WTC11 (cell line): ENCODE measurements around the gene SWT1. TPM values are rescaled to one million over a fixed set of nuclear protein-coding genes. Genes with fewer than 3 reads are reported as not detected.
A peak's percentile ranks its signal among the peaks of the same experiment; 100 is the strongest.

Experiments
- ATAC-seq: fragments of 200-7000 bp; cut with Tn5 transposase; 2 replicates; pipeline ENCODE4 v1.10.0; 2021; ENCODE audit warnings: mild to moderate bottlenecking, moderate library complexity
- CTCF ChIA-PET: fragments of 300-600 bp; sonication (Branson Sonifier 250); formaldehyde crosslinking; loops from one replicate; lab custom pipeline; 2021; ENCODE audit warnings: antibody characterized with exemption; lab: Charles Lee
- POLR2A ChIA-PET: fragments of 350-600 bp; sonication (Branson Sonifier 250); formaldehyde crosslinking; loops from one replicate; lab custom pipeline; 2021; ENCODE audit warnings: antibody characterized with exemption; lab: Charles Lee
- DNase-seq: peaks from one replicate; pipeline ENCODE4 v3.0.0; 2021; ENCODE audit warnings: low spot score
- H3K27ac Mint-ChIP-seq: 2 replicates; pipeline ENCODE4 v1.8.0; 2021; ENCODE audit warnings: mixed read lengths
- H3K27me3 Mint-ChIP-seq: 2 replicates; pipeline ENCODE4 v1.8.0; 2021; ENCODE audit warnings: low read depth, mild to moderate bottlenecking, moderate library complexity, mixed read lengths
- H3K36me3 Mint-ChIP-seq: 2 replicates; pipeline ENCODE4 v1.8.0; 2021; ENCODE audit warnings: mixed read lengths
- H3K4me1 Mint-ChIP-seq: 2 replicates; pipeline ENCODE4 v1.8.0; 2022; ENCODE audit warnings: mixed read lengths
- H3K4me3 Mint-ChIP-seq: 2 replicates; pipeline ENCODE4 v1.8.0; 2021; ENCODE audit warnings: mild to moderate bottlenecking, moderate library complexity, mixed read lengths
- H3K9me3 Mint-ChIP-seq: 2 replicates; pipeline ENCODE4 v1.8.0; 2021; ENCODE audit warnings: mixed read lengths
- AR ChIP-seq: fragments of 250-450 bp; sonication (Bioruptor Pico); IDR thresholded peaks from 2 replicates; pipeline ENCODE4 v1.9.0; 2021; ENCODE audit warnings: mild to moderate bottlenecking
- CREB1 ChIP-seq: sonication (generic); formaldehyde crosslinking; IDR thresholded peaks from 2 replicates; pipeline ENCODE4 v1.8.0; 2023; ENCODE audit warnings: mild to moderate bottlenecking, missing genetic modification reagents
- EMX1 ChIP-seq: fragments of 250-450 bp; sonication (Bioruptor Pico); IDR thresholded peaks from 2 replicates; pipeline ENCODE4 v1.8.0; 2021; ENCODE audit warnings: mild to moderate bottlenecking
- NR2C2 ChIP-seq: sonication (generic); formaldehyde crosslinking; IDR thresholded peaks from 2 replicates; pipeline ENCODE4 v1.8.0; 2022; ENCODE audit warnings: mild to moderate bottlenecking, missing genetic modification reagents
- ZNF219 ChIP-seq: sonication (generic); formaldehyde crosslinking; IDR thresholded peaks from 2 replicates; pipeline ENCODE4 v1.8.0; 2023; ENCODE audit warnings: missing genetic modification reagents, mild to moderate bottlenecking, borderline replicate concordance
- ZNF416 ChIP-seq: fragments of 250-450 bp; sonication (Bioruptor Pico); IDR thresholded peaks from 2 replicates; pipeline ENCODE4 v1.9.0; 2021; ENCODE audit warnings: mild to moderate bottlenecking, inconsistent platforms
- ZNF423 ChIP-seq: fragments of 250-450 bp; sonication (Bioruptor Pico); IDR thresholded peaks from 2 replicates; pipeline ENCODE4 v2.1.2; 2022; ENCODE audit warnings: mild to moderate bottlenecking, moderate library complexity
- total RNA-seq: library from RNA; stranded (reverse); gene quantifications from 3 replicates; pipeline ENCODE4 v1.2.3, GENCODE V29; 2021
- TF ChIP-seq, protein P1 (sequence below): sonication (generic); formaldehyde crosslinking; IDR thresholded peaks from 2 replicates; pipeline ENCODE4 v1.8.0; 2022; ENCODE audit warnings: mild to moderate bottlenecking, missing genetic modification reagents
- TF ChIP-seq, protein P2 (sequence below): sonication (generic); formaldehyde crosslinking; IDR thresholded peaks from 2 replicates; pipeline ENCODE4 v1.8.1; 2023; ENCODE audit warnings: mild to moderate bottlenecking, missing genetic modification reagents, moderate library complexity
- TF ChIP-seq, protein P3 (sequence below): sonication (generic); formaldehyde crosslinking; IDR thresholded peaks from 2 replicates; pipeline ENCODE4 v1.8.1; 2022; ENCODE audit warnings: mild to moderate bottlenecking, moderate library complexity, missing genetic modification reagents
- TF ChIP-seq, protein P4 (sequence below): sonication (generic); formaldehyde crosslinking; IDR thresholded peaks from 2 replicates; pipeline ENCODE4 v1.8.0; 2023; ENCODE audit warnings: missing genetic modification reagents, mild to moderate bottlenecking, borderline replicate concordance

Gene SWT1
- total RNA-seq, 1 experiment from 2014 or later: 5.8 TPM

DNA sequence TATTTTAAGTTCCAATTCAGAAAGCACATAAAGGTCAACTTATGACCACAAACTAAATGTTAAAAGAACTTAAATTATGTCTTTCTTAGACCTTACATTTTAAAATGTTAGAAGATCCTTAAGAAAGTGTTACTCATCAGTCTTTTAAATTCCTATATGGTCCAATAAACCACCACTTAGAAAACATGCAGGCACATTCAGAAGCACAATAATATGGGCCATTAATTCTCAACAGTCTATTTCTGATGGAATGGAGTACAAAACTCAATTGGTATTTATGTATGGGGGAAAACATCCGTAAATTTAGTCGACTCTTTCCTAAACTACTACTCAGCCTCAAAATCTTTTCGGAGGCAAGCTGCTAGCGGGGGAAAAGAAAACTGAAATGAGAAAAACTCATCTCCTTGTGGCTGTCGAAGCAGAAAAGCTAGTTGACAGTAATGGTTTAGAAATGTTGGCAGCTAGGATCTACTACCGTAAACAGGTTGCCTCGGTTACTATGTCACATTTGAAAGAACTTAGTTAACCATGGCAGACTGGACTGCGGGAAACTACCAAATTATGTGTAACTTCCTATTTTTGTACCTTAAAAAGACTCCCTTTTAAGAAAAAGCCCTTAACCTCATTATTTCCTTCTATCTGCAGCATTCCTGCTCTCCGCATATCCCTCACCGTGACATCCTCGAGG lies 1.2 kb upstream of the SWT1 start (continued):
- TF ChIP-seq, protein P1, sequence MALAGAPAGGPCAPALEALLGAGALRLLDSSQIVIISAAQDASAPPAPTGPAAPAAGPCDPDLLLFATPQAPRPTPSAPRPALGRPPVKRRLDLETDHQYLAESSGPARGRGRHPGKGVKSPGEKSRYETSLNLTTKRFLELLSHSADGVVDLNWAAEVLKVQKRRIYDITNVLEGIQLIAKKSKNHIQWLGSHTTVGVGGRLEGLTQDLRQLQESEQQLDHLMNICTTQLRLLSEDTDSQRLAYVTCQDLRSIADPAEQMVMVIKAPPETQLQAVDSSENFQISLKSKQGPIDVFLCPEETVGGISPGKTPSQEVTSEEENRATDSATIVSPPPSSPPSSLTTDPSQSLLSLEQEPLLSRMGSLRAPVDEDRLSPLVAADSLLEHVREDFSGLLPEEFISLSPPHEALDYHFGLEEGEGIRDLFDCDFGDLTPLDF (CRISPR knock-in tag): no peak
- TF ChIP-seq ZNF219 (CRISPR knock-in tag) (no peak), NR2C2 (CRISPR knock-in tag) (no peak), AR (CRISPR knock-in tag) (no peak), CREB1 (CRISPR knock-in tag) (no peak)
- TF ChIP-seq, protein P2, sequence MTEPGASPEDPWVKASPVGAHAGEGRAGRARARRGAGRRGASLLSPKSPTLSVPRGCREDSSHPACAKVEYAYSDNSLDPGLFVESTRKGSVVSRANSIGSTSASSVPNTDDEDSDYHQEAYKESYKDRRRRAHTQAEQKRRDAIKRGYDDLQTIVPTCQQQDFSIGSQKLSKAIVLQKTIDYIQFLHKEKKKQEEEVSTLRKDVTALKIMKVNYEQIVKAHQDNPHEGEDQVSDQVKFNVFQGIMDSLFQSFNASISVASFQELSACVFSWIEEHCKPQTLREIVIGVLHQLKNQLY: no peak

DNA sequence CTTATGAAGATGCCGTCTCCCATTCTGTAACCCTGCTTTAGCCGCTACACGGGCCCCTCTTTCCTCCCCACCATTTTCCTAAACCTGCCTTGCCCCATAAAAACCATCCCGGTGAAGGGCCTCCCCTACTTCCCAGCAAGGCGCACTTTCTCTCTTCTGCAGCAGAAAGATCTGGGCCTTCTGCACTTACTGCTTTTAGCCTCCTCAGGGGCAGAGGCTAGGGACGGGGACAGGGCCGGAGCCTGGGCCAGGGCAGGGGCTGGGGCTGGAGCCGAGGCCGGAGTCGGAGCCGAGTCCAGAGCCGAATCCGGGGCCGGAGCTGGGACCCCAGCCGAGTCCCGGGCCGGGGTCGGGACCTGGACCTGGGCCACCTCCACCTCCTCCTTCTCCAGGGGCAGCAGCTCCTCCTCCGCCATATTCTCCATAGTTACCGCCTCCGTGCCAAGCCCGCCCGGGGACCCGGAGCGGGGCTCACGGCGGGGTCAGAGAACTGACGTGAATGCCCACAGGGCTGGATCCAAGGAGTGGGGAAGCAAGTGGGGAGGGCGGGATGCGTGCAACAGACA lies 596 bp upstream of the SWT1 start:
- POLR2A ChIA-PET: interaction anchor here (0.6 to 0.9 kb wide), 3 partner anchors 23 to 160 kb away, joined by 3 to 6 read pairs (median 4); partner anchors contain the start of genes IVNS1ABP and RNF2
- H3K9me3 Mint-ChIP-seq: no peaks in the 10 kb centered on the region
- CTCF ChIA-PET: interaction anchor here (2.1 kb wide), 1 partner anchor 14 kb away, joined by 9 read pairs; no protein-coding TSS in a partner anchor

More for the DNA sequence above, 596 bp upstream of the SWT1 start:
- TF ChIP-seq ZNF423 (CRISPR knock-in tag): no peak
- TF ChIP-seq, protein P3, sequence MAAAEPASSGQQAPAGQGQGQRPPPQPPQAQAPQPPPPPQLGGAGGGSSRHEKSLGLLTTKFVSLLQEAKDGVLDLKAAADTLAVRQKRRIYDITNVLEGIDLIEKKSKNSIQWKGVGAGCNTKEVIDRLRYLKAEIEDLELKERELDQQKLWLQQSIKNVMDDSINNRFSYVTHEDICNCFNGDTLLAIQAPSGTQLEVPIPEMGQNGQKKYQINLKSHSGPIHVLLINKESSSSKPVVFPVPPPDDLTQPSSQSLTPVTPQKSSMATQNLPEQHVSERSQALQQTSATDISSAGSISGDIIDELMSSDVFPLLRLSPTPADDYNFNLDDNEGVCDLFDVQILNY (CRISPR knock-in tag): 0 out of 2 replicates have a peak, but pooled peaks have one; percentile 32
- TF ChIP-seq ZNF416 (CRISPR knock-in tag): peak; percentile 6; the same call in 1 of the 2 replicates
- no peak for TF ChIP-seq EMX1 (CRISPR knock-in tag)
- TF ChIP-seq, protein P4, sequence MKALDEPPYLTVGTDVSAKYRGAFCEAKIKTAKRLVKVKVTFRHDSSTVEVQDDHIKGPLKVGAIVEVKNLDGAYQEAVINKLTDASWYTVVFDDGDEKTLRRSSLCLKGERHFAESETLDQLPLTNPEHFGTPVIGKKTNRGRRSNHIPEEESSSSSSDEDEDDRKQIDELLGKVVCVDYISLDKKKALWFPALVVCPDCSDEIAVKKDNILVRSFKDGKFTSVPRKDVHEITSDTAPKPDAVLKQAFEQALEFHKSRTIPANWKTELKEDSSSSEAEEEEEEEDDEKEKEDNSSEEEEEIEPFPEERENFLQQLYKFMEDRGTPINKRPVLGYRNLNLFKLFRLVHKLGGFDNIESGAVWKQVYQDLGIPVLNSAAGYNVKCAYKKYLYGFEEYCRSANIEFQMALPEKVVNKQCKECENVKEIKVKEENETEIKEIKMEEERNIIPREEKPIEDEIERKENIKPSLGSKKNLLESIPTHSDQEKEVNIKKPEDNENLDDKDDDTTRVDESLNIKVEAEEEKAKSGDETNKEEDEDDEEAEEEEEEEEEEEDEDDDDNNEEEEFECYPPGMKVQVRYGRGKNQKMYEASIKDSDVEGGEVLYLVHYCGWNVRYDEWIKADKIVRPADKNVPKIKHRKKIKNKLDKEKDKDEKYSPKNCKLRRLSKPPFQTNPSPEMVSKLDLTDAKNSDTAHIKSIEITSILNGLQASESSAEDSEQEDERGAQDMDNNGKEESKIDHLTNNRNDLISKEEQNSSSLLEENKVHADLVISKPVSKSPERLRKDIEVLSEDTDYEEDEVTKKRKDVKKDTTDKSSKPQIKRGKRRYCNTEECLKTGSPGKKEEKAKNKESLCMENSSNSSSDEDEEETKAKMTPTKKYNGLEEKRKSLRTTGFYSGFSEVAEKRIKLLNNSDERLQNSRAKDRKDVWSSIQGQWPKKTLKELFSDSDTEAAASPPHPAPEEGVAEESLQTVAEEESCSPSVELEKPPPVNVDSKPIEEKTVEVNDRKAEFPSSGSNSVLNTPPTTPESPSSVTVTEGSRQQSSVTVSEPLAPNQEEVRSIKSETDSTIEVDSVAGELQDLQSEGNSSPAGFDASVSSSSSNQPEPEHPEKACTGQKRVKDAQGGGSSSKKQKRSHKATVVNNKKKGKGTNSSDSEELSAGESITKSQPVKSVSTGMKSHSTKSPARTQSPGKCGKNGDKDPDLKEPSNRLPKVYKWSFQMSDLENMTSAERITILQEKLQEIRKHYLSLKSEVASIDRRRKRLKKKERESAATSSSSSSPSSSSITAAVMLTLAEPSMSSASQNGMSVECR: 0 out of 2 replicates have a peak, but pooled peaks have one; percentile 64
- Mint-ChIP-seq H3K36me3 (no peaks in the 10 kb centered on the region), H3K4me1 (peaks cover 16% of the 10 kb centered on the region), H3K4me3 (peak overlapping the region; percentile 98), H3K27me3 (peaks cover 3% of the 10 kb centered on the region; the same call in 1 of the 2 replicates), H3K27ac (peak overlapping the region; percentile 94)
- DNase-seq: no peak
- peak; percentile 27 for ATAC-seq
